PFSK-1 (cell line): Measurements from ENCODE around the gene OR8A1.

ENCODE experiments used
- FOXP2 ChIP-seq: optimal IDR thresholded peaks from 2 replicates; pipeline ENCODE3; 2011; ENCODE audit warnings: borderline replicate concordance, control low read depth, inconsistent platforms; ENCODE audit not compliant: insufficient read depth; ENCODE audit errors: extremely low read length, extremely low read depth
- POLR2AphosphoS5 ChIP-seq: IDR thresholded peaks from 2 replicates; pipeline ENCODE4 v1.6.1; 2012; ENCODE audit warnings: low read depth, mild to moderate bottlenecking, control low read depth, low read length, moderate library complexity
- REST ChIP-seq, 2 experiments: IDR thresholded peaks; 2 replicates each; pipeline versions ENCODE4 v1.6.1 to v1.8.0; 2011 to 2012; ENCODE audit warnings: low read depth in 2 of 2, low read length in 2 of 2, control low read depth in 1 of 2, inconsistent platforms in 1 of 2, mild to moderate bottlenecking in 1 of 2, moderate library complexity in 1 of 2; ENCODE audit not compliant: insufficient read depth in 1 of 2
- SIN3A ChIP-seq: IDR thresholded peaks from 2 replicates; pipeline ENCODE4 v1.6.1; 2012; ENCODE audit warnings: mild to moderate bottlenecking, low read length, moderate library complexity, borderline replicate concordance; ENCODE audit not compliant: insufficient read depth
- TAF1 ChIP-seq: IDR thresholded peaks from 2 replicates; pipeline ENCODE4 v1.6.1; 2012; ENCODE audit warnings: low read length, control low read depth, borderline replicate concordance; ENCODE audit not compliant: insufficient read depth

DNA sequence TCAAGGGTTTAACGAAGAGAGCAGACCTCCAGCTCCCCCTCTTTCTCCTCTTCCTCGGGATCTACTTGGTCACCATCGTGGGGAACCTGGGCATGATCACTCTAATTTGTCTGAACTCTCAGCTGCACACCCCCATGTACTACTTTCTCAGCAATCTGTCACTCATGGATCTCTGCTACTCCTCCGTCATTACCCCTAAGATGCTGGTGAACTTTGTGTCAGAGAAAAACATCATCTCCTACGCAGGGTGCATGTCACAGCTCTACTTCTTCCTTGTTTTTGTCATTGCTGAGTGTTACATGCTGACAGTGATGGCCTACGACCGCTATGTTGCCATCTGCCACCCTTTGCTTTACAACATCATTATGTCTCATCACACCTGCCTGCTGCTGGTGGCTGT is 363 bp downstream of the OR8A1 start:
- TF ChIP-seq REST (IDR thresholded peaks at IDR 0.05; ENCODE audit: insufficient read depth in 1 of 2, low read depth in 2 of 2, low read length in 2 of 2) (no peak), POLR2AphosphoS5 (no peak), SIN3A (no peak), TAF1 (no peak), FOXP2 (no peak)
